NCI-H2081 treated with DMSO at 0.1 percent for 48 hours (cell line): ENCODE results near the gene SPINK13.
"Not testable (repeated sequence)": the region's sequence is repeated elsewhere in the genome, so short reads cannot be mapped to it uniquely, and the experiment has no call there.

Experiments
- DNase-seq: peaks from one replicate; lab custom pipeline; 2025; lab: John Stamatoyannopoulos, UW

The SPINK13 gene

GRCh38 chr5:148268566-148268965 is at the start of gene SPINK13:
SPINK13 (plus strand) TSS chr5:148268794; CDS start chr5:148270073, 1,279 bp downstream.
- no peak for DNase-seq

- DNase-seq: no peak
Measured at GRCh38 chr5:148221508-148221907, 47.1 kb upstream of the SPINK13 start.

DNA sequence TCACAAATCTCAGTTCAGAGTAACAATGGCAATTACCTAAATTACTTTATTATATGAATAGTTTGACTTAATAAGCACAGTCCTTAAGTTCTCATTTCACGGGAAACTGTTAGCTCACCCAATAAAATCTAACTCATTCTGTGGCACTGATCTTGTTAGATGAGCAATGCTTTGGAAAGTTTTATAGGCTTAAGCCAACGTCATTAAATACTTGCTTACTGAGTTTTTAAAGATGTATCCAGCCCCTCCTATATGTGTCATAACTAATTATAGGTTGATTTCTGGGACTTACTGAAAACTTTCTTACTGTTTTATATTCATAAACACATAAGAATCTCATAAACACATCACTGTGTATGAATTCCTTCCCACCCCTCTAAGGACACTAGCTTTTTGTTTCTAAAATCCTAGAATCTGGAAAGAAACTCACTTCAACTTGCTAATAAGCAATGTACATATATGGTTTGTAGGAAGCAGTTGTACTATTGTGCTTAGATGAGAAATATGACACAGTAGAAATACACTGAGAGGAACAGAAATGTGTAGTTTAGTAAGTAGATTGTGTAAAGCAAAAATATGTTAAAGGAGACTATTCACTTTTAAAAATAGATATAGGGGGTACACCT is 44.4 kb upstream of the SPINK13 start:
- DNase-seq: no peak

GRCh38 chr5:148228392-148228984 is 40.1 kb upstream of the SPINK13 start:
- DNase-seq: no peak

- no peak for DNase-seq
Measured at GRCh38 chr5:148229840-148230239, 38.8 kb upstream of the SPINK13 start.

DNA sequence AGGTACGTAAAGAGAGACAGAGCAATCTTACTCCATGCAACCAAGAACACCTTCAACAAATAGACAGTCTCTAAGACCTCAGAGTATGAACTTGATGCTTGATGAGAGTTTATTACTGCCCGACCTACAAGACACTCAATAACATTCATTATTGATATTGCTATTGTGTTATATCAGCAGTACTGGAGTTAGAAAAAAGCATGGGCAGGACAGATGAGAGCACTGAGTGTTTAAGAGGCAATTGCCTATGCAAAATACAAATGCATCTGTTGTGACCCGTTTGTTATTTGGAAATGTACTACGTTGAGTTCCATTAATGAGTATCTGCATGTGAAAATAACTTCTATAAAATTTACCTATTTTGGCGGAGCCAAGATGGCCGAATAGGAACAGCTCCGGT is 38.4 kb upstream of the SPINK13 start:
- no peak for DNase-seq

DNA sequence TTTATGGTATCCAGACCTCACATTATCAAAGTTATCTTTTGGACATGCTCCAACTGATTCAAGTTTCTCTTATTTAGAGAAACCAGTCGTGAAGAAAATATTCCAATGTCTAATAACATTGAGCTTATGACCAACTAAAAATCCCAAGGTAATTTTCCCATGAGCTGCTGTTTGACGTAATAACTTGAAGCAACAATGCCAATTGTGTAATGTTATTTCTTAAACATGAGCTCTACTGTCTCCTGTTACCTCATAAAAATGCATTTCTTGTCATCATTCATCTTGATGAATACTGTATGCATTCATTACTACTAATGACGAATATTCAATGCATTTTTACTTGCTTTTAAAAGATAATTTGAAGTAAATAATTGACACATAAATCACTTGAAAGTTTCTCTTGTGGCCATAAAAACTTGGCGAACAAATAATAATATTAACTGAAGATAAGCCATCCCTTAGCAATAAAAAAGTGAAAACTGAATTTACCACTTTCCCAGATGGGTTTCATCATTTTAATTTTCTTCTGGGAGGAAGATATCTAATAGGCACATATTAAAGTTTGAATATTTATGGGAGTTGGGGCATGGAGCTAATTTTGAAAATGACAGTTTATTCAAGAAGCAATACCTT is 30.7 kb upstream of the SPINK13 start:
- DNase-seq: no peak

- DNase-seq: no peak
Measured at GRCh38 chr5:148238418-148238794, 30.2 kb upstream of the SPINK13 start, which contains the start of gene MARCOL. MARCOL (plus strand) TSS chr5:148238525; CDS start chr5:148238598, 73 bp downstream.

GRCh38 chr5:148248894-148249293 is 19.7 kb upstream of the SPINK13 start:
- DNase-seq: no peak

DNA sequence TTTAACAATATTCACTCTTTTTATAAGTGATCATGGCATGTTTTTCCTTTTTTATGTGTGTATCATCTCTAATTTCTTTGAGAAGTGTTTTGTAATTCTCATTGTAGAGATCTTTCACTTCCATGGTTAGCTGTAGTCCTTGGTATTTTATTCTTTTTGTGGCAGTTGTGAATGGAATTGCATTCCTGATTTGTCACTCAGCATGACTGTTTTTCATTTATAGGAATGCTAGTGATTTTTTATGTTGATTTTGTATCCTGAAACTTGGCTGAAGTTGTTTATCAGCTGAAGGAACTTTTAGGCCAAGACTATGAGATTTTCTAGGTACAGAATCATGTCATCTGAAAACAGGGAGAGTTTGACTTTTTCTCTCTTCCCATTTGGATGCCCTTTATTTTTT is 13.1 kb upstream of the SPINK13 start:
- DNase-seq: no peak

DNA sequence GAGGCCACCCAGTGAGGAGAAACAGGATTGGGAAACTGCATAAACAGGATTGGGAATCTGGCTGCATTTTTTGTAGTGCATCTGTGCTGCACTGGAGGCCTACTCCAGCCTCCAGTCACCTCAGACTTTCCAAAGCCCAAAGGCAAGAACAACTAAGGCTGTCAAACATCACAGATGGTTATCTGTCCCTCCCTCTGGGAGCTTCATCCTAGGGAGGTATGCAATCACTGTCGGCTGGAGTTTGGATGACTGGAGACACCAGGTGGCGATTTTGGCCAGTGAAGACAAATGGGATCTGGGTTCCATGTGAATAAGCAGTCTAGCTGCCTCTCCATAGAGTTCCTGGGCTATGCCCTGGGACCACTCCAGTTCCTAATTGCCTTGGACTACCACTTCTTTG is 9.3 kb upstream of the SPINK13 start:
- DNase-seq: no peak

GRCh38 chr5:148261221-148261620 is 7.4 kb upstream of the SPINK13 start:
- DNase-seq: no peak

DNA sequence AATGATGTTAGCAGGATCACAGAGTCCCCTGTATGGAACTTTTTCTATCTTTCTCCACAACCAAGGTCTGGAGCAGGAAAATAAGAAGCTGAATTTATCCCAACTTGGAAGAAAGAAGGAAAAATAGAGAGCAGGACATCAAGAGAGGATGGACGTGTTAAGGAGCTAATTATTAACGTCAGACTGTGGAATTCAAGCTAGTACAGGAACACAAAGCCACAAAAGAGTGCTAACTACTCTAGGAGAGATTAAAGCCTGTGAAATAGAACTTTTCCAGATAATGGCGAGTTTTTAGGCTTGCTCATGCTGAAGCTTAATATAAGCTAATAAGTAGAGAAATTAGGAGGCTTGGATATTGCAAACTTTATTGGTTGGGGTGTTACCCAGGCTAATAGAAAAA is 632 bp upstream of the SPINK13 start:
- DNase-seq: no peak

GRCh38 chr5:148275129-148275528 is 6.5 kb downstream of the SPINK13 start:
- DNase-seq: not testable (repeated sequence)

GRCh38 chr5:148280893-148281292 is 12.3 kb downstream of the SPINK13 start:
- DNase-seq: not testable (repeated sequence)

DNA sequence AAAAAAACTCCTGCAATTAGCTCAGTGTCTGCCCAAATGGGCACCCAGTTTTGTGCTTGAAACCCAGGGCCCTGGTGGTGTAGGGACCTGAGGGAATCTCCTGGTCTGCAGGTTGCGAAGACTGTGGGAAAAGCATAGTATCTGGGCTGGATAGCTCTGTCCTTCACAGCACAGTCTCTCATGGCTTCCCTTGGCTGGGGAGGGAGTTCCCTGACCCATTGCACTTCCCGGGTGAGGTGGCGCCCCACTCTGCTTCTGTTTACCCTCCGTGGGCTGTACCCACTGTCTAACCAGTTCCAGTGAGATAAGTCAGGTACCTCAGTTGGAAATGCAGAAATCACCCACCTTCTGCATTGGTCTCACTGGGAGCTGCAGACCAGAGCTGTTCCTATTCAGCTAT is 12.7 kb downstream of the SPINK13 start:
- DNase-seq: not testable (repeated sequence)

DNA sequence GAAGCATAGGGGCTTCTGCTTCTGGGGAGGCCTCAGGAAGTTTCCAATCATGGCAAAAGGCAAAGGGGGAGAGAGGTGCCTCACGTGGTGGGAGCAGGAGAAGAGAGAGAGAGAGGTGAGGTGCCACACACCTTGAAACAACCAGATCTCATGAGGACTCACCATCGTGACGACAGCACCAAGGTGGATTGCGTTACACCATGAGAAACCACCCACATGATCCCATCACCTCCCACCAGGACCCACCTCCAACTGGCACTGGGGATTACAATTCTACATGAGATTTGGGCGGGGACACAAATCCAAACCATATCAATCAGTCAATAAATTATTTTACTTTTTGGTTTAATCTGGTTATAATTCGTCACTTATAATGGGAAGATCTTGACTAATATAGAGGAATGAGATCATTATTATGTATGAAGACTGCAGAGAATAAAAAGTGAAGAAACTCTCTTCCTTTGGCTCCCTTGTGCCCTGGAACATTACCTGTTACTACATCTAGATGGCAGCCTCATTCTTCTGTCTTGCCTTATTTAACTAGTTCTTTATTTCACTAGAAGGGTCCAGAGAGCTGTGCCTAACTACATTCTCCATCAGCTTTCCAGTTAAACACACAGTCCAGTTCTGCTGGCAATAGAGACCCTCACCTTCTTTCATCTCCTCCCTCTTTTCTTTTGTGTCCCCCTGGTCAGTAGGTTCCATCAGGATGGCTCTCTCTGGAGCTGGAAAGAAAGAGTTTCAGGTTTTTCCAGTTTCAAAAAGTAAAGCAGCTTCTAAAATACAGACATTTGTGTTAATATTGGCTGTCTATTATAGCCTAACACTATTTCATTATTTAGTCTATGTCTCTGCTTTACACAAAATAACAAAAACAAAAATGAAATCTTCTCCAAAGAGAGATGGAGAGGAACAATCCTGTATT is 21.9 kb downstream of the SPINK13 start:
- no peak for DNase-seq

DNA sequence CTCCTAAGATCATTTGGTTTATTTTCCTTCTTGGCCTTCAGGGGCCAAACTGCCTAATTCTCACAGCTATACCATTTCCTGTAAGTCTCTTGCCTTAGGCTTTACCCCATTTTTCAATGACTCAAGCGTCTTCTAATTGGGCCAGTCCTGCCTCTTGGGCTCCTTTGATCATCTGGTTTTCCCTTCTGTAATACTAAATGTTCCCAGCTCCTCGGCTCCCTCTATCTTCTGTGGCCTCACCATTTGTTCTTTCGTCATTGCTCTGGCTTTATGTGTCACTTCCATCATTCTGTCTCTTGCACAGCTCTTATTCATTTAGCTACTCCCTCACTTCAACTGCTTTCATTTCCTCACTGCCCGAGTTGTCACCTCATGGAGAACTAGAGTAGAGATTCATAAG is 29.1 kb downstream of the SPINK13 start:
- no peak for DNase-seq

- no peak for DNase-seq
Measured at GRCh38 chr5:148306446-148306845, 37.9 kb downstream of the SPINK13 start.

GRCh38 chr5:148309019-148309418 is 40.4 kb downstream of the SPINK13 start:
- no peak for DNase-seq

DNA sequence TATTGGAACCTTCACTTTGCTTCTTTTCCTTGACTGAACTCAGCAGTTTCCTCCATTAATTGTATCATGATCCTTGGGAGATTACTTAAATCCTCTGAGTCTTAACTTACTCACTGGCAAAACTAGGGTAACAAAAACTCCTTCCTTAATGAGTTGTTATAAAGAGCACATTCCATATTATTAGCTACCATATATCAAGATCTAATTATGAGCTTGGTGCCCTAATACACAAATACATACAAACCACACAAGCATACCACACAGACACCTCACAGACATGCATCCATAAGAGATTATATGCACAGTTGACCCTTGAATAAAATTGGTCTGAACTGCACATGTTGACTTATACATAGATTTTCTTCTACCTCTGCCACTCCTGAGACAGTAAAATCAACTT is 41.2 kb downstream of the SPINK13 start:
- no peak for DNase-seq

DNA sequence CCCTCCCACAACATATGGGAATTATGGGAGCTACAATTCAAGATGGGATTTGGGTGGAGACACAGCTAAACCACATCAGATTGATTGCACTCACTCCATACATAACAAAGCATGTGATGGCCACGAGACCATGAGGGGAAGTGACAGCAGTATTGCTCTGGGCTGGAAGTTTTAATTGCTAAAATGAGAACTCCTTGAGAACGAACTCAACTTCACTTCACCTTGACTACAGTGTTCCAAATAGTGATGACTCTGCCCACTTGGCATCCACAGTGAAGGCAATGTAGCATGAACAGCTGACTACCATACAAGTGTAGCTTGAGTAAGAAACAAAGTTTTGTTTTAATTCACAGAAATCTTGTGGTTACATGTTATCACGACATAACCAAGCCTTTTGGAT is 42.9 kb downstream of the SPINK13 start:
- DNase-seq: no peak
